ENCODE data around the gene ZMYND11.

GRCh38 chr10:287026-287709, 151.9 kb downstream of the ZMYND11 start:
- TF ChIP-seq CTCF (IDR thresholded peaks at IDR 0.05) (no peak), POLR2A (IDR thresholded peaks at IDR 0.05) (no peak)
